Suppressor macrophage (primary cell): ENCODE data around the gene CHMP5.
"Not testable (repeated sequence)": the region's sequence is repeated elsewhere in the genome, so short reads cannot be mapped to it uniquely, and the experiment has no call there.

Source experiments
- DNase-seq, 4 experiments: peaks; one replicate each; pipeline ENCODE4 v3.0.0-alpha.2; 2020 to 2022

The CHMP5 gene

DNA sequence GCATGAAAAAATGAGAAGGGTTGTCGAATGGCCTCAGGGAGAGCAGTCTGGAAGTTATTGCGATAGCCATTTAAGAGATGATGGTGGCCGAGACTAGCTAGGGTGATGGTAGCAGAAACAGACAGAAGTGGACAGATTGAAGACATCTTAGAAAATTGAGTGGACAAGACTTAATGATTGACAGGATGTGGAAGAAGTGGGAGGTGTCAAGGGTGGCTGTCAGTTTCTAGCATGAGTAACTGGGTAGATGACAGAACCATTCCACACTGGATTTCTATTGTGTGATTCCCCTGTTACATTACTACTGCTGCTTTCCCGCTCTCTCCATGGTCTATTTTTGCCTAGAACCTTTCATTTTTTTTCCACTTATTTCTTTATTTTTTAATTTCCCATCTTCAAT lies 12.6 kb downstream of the CHMP5 start:
- DNase-seq: no peak

DNA sequence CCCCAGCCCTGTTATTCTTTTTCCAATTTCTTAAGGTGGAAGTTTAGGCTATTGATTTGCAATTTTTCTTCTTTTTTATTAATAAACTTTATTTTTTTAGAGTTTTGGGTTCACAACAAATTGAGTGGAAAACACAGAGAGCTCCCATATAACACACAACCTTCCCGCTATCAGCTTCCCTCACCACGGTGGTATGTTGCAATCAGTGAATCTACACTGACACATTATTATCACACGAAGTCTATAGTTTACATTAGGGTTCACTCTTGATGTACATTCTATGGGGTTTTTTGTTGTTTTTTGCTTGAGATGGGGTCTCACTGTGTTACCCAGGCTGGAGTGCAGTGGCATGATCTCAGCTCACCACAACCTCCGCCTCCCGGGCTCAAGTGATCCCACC lies 20.7 kb downstream of the CHMP5 start:
- no peak for DNase-seq

DNA sequence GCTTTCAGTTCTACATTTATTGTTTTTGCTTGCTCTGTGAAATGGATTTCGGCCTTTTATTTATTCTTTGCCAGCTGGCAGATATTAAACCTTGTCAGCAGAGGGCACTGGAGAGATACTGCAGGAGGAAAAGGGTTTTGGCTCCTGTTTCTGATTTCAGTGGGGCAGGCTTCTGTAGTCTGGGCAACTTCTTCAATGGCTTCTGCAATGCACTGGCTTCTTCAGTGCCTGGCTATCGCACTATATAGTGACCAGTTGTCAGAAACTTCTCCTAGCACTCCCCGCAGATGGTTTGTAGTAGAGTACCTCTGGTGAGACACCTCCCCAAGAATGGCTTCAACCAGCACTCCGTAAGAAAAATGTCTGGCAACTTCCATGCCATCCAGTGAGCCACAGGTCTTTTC lies 22.2 kb downstream of the CHMP5 start:
- DNase-seq: peak; percentile 72 to 89 (median 80)

- no peak for DNase-seq
These were observed 23.4 kb downstream of the CHMP5 start for GRCh38 chr9:33288235-33288634.

GRCh38 chr9:33288828-33289483 lies 24.1 kb downstream of the CHMP5 start:
- no peak for DNase-seq

- peak; percentile 17 to 64 (median 48) for DNase-seq
These were observed 24.6 kb downstream of the CHMP5 start for GRCh38 chr9:33289496-33289895.

GRCh38 chr9:33289936-33290246 lies 25.0 kb downstream of the CHMP5 start:
- no peak for DNase-seq

DNA sequence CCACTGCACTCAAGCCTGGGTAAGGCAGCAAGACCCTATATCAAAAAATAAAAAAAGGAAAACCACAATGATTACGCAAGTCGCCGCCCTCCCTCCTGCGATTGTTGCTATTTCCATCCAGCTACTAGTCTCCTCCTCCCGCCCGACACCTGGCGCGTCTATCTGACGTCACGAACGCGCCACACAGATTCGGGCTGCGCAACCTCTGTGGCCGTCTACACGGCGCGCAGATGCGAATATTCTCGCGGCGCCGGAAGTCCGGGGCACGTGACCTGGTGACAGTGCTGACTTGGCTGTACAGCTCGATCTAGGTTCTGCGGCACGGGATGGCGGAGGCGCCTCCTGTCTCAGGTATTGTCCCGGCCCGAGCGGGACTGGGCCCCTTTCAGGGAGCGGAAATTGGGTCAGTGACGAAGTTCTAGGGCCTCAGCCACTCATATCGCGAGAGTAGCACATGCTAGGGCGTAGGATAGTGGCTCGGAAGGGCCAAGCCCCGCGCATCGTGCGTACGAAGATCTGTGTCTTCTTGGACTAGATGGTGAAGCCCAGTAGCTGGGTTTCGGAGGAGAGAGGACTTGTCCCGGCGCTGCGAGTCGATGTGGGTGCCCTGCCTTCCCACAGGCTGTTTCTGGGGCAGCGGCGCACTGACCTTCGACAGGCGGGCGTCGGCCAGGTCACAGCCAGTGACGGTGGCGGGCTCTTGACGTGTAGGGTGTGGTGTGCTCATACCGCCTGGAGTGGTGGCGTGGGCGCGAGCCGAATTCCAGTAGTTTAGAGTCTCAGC lies 25.6 kb downstream of the CHMP5 start, which contains the start of gene NFX1:
Gene NFX1 (plus strand): TSS at position 270 of the 784 bp plus-strand sequence. CDS start 57 bp downstream, at position 327.
- DNase-seq: peak; percentile 99

DNA sequence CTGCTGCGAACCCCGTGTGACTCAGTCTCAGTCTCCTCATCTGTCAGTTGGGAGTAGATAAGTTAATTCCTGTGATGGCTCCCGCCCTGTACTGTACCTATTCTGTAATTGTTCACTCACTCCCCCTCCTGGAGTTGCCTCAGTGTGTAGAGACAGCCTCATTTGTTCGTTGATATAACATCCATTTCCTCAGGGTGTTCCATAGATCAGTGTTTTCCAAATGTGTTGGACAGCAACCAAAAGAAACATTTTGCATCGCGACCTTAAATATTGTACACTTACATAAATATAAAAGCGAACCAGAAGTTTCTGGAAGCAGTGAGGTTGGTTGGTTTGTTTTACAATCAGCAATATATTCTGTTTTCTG lies 26.2 kb downstream of the CHMP5 start:
- DNase-seq: no peak

GRCh38 chr9:33291901-33292300 lies 27.1 kb downstream of the CHMP5 start:
- no peak for DNase-seq

DNA sequence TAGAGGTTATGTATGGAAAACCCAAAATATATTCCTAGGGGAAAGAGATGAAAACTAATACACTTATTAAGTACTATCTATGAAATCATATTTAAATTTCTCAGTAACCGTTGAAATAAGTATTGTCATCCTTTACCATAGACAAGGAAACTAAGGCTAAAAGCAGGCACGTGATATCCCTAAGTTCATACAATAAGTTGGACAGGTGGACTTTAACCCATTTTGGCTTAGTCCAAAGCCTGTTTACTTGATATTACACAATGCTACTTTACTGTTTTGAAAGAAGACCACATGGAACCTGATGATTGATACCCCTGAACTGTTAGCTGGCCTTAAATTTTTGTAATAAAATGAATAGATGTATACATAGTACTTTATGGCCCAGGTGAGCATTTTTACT lies 28.9 kb downstream of the CHMP5 start:
- no peak for DNase-seq

DNA sequence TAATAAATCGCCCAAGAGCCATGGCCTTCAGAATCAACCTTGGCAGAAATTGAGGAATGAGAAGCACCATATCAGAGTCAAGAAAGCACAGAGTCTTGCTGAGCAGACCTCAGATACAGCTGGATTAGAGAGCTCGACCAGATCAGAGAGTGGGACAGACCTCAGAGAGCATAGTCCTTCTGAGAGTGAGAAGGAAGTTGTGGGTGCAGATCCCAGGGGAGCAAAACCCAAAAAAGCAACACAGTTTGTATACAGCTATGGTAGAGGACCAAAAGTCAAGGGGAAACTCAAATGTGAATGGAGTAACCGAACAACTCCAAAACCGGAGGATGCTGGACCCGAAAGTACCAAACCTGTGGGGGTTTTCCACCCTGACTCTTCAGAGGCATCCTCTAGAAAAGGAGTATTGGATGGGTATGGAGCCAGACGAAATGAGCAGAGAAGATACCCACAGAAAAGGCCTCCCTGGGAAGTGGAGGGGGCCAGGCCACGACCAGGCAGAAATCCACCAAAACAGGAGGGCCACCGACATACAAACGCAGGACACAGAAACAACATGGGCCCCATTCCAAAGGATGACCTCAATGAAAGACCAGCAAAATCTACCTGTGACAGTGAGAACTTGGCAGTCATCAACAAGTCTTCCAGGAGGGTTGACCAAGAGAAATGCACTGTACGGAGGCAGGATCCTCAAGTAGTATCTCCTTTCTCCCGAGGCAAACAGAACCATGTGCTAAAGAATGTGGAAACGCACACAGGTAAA lies 30.0 kb downstream of the CHMP5 start:
- no peak for DNase-seq

DNA sequence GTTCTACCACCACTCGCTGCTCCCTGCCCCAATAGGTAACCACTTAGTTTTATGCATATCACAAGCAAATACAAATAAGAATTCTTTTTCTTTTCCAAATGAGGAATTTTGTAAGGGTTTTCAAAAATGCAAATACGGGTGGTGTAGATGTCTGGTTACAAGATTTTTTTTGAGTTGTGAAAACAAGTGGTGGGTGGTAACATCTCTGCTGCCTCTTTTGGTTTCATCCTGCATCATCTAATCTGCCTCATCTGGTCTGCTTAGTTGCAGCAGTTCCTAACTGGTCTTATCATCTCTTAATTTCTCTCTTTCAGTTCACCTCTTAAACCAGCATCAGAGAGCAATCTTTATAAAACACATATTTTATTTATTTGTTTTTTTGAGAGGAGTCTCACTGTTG lies 30.7 kb downstream of the CHMP5 start:
- no peak for DNase-seq

DNA sequence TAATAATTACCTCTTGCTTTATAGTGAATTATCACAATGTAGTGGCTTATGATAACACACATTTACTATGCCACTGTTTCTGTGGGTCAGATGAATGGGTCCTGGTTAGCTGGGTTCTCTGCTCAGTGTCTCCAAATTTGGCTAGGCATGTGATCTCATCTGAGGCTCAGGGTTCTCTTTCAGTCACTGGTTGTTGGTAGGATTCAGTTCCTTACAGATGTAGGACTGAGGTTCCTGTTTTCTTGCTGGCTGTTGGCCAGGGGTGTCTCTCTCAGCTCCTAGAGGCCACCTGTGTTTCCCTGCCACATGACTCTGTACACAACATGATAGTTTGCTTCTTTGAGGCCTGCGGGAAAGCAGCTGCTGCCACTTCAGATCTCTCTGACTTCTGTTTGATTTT lies 32.6 kb downstream of the CHMP5 start:
- DNase-seq: peak; percentile 81 to 92 (median 90)

DNA sequence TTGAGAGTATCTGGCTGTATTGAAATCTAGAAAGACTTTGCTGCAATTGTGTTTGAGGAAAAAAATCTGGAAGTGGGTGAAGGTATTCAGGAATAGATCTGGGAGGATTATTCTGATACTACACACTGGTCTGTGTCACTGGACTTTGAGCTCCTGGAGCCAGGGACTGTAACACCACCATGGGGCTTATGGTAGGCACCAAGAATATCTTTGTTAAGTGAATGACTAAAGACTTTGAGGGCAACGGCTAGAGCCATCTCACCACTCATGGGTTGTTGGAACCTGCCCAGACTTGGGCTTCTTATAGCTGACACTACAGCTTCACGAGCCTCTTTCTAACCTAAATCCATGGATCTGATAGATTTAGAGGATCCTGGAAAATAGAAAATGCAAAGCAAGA lies 35.7 kb downstream of the CHMP5 start:
- no peak for DNase-seq

- DNase-seq: no peak
These were observed 39.5 kb downstream of the CHMP5 start for GRCh38 chr9:33304362-33304761.

GRCh38 chr9:33306037-33306436 lies 41.2 kb downstream of the CHMP5 start:
- DNase-seq: no peak

- no peak for DNase-seq
These were observed 42.2 kb downstream of the CHMP5 start for GRCh38 chr9:33307067-33307466.

- no peak for DNase-seq
These were observed 45.1 kb downstream of the CHMP5 start for GRCh38 chr9:33309903-33310302.

- no peak for DNase-seq
These were observed 45.9 kb downstream of the CHMP5 start for GRCh38 chr9:33310748-33311147.

- no peak for DNase-seq
These were observed 47.1 kb downstream of the CHMP5 start for GRCh38 chr9:33311953-33312352.

DNA sequence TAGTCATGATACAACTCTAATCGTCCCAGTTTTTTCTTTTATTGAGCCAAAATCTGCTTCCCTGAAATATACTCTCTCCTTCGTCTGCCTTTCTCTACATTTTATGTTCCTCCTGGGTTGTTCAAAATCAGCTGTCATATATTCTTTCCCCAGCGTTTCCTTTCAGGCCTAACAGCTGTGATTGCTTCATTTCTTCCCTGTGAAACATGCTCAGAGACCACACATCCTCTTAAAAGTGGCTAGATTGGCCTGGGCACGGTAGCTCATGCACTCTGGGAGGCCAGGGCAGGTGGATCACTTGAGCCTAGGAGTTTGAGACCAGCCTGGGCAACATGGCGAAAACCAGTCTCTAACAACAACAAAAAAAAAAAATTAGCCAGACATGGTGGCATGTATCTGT lies 50.5 kb downstream of the CHMP5 start:
- no peak for DNase-seq

DNA sequence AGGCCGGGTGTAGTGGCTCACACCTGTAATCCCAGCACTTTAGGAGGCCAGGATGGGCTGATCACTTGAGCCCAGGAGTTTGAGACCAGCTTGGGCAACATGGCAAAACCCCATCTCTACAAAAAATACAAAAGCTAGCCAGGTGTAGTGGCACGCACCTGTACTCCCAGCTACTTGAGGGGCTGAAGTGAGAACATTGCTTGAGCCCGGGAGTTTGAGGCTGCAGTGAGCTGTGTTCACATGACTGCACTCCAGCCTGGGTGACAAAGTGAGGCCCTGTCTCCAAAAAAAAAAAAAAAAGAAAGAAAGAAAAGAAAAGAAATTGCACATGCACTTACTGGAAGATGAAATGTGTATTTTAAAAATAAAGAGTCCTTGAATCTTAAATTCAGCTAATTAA lies 52.3 kb downstream of the CHMP5 start:
- not testable (repeated sequence) for DNase-seq

DNA sequence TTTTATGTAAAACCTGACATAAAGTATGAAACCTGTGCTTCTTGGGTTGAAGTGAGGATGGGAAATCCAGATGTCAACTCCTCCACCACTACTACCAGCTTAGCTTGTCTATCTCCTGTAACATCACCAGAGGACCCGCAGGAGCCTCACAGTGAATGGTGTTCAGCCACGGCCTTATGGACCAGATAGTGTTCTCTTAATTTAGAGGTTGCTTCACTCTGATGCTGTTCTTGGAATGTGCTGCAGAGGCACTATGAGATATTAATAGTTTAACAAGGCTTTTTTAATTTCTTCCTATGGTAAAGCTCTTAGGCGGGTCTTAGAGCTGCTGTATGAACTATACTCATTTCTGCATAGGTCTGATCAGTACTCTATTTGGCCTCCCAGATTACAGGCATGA lies 53.4 kb downstream of the CHMP5 start:
- no peak for DNase-seq
